GM21576 (cell line): ENCODE data around the gene KCNK10.

Experiments
- ATAC-seq: cut with Tn5 transposase; IDR thresholded peaks from one replicate; pipeline ENCODE4 v1.9.1; 2021; ENCODE audit warnings: mild to moderate bottlenecking, moderate library complexity; ENCODE audit not compliant: unreplicated experiment

KCNK10 gene

DNA sequence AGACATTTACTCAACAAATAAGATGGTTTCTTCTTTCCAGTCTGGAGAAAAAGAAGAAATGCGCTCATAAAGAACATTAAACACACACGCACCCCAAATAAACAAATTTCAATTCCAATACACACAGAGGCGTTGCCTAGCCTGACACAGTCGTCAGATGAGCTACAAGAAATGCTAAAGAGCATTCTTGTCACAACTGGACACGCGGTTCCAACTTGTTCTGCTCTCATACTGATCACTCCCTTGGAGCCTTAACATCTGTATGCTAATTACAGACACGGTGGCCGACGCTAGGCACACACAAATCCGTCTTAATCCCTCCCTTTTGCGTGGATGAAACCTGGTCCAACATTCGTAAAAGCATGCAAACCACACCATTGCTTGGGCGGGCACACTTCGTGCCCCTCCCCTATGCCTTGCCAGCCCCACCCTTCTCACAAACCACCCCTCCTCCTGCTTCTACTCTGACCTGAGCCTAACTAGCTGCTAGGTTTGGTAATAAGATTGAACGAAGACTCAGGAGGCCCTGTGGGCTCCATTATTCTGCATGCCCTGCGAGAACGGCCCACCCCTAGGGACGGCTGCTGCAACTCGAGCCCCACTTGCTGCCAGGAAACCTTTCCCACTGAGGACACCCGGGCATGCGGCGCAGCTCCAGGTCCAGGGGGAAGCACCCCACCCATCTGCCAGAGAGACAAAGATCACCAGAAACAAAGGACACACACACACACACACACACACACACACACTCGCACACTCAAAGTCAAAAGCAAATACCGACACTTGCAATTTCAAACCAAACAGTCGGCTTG lies 1.2 kb downstream of the KCNK10 start:
- ATAC-seq: no peak

DNA sequence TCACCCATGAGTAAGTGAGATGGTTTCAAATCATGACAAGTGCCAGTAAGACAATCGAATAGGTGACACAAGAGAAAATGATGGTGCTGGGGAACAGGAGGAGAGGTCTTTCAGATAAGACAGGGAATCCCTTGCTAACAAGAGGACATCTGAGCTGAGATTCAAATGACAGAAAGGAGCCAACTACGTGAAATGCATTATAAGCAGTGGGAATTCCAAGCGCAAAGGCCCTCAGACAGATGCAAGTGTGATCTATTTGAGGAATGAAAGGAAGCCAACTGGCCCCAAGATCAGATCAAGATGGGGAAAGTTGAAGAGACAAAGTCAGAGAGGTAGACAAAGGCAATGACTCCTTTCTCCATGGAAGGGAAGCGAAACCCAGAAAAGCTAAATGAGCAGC lies 4.7 kb downstream of the KCNK10 start:
- ATAC-seq: no peak

DNA sequence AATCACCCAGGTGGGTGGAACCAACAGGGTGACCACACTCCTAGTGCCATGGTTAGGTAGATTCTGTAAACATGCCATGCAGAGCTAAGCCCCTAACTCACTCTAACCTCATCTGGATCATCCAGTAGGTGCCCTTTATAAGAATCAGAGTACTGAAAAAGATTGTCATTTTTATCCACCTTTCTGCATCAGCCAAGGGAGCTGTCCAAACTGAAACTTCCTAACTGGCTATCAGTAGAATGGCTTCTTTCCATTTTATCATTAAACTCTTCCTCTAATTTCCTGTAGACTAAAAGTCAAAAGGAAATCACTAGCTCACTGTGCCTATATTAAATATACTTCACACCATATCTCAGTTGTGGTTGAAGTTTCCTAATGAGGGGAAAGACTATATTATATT lies 6.5 kb downstream of the KCNK10 start:
- no peak for ATAC-seq

DNA sequence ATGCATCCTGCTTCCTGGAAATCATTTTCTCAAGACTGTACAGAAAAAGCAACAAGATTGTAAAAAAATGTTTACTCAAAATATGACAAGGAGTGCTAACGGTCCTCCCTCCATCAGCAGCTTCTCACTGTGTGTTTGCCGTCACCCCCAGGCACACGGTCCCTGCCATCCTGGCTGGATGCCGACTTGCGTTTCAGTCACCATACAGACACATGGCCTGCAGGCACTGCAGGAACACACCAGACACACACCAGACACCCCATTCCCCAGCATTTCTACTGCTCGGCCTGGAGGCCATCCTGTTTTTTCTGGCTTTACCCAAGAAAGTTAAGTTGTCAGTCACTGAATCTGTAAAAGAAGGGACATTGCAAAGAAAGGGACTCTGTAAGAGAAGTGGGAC lies 10.8 kb downstream of the KCNK10 start:
- ATAC-seq: no peak

DNA sequence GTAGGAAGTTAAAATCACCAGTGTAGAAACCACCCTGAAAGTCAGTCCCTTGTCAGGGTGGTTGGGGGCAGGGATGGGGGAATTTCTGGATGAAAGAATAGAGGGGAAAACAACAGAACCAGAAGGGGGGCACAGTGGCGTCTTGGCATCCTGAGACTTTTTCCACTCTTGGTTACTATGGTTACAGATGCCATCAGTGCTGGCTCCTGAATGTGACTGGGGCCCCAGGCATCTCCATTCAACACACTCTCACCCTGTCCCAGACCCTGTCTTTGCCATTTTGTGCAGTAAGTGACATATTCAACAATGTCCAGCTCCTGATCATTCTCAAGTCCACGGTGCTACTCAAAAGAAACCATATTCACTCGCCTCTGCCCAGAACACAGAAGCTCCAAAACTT lies 11.3 kb downstream of the KCNK10 start:
- ATAC-seq: no peak

DNA sequence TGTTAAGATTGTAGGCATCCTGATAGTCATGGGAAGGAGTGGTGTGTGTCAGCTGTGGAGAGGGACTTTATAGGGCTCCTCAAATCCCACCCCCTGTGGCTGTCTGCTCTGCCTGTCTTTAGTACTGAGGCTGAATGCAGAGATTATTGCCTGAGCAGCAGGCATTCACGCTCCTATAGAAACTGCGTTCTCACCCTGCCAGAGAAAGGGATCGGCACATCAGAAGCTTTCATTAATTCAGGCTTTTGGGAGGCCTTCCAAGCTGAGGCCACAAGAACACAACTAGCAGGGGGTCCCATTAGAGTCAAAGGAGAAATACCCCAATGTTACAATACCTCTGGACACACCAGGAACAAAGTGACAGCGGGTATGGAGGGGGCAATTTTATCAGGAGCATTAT lies 12.6 kb downstream of the KCNK10 start:
- no peak for ATAC-seq

DNA sequence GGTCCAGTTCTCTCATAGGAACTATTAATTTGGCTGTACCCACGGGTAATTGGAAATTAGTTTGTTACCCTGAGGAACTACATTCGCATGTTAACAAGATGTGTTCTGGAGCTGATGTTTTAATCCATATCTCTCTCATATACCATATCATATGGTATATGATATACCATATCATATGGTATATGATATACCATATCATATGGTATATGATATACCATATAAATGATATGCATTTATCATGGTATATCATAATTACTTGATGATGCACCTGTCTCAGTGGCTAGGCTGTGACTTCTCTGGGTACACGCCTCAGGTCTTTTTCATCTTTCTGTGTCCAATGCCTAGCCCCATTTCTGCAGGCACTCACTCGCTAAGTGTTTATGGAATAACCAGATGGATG lies 13.0 kb downstream of the KCNK10 start:
- ATAC-seq: no peak

DNA sequence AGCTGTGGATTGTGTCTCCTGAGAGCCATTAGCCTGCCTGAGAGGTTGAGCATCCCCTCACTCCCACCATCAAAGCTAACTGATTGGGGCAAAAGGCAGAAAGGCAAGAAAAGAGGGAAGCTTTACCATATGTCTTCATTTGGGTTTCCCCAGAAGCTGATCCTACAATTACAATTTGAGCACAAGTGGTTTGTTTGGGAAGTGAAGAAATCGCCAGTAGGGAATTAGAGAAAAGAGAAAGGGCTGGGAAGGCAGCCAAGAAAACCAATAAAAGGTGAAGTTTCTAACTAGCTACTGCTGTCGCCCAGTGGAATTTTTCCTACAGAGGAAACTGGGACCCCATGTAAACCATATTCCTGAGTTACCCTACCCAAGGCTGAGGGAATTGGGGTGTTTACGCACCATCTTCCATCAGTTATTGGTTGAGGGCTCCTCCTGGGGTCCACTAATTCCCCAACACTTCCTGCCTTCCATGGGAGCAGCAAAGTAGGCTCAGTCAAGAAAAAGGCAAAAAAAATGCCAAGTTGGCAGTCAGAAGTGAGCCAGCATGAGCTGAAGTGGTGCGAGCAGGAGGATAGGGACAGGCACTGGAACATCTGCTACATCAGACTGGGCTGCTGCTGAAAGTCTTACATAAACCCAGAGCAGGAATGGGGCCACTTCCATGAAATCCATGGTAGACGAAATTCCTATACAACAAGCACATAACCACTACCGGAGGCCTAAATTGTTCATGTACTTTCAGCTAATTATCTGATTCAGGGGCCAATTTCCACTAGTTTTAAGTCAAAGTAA lies 17.3 kb downstream of the KCNK10 start:
- ATAC-seq: no peak

DNA sequence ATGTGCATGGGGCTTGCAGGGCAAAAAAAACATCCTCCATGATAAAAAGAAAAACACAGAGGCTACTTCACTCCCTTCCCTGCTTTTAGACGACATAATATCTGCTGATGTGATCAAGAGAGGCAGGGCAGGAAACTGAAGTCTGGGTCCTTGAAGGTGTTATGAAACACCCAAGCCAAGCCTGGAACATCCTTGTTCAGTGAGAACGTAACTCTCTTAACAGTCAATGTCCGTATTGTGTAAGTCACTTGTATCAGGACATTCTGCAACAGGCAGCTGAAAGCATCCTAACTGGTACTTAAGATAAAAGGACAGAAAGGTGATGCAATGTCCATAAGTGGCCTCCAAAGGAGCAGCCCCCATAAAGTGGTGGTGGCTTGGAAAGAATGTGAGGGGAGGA lies 20.0 kb downstream of the KCNK10 start:
- no peak for ATAC-seq

DNA sequence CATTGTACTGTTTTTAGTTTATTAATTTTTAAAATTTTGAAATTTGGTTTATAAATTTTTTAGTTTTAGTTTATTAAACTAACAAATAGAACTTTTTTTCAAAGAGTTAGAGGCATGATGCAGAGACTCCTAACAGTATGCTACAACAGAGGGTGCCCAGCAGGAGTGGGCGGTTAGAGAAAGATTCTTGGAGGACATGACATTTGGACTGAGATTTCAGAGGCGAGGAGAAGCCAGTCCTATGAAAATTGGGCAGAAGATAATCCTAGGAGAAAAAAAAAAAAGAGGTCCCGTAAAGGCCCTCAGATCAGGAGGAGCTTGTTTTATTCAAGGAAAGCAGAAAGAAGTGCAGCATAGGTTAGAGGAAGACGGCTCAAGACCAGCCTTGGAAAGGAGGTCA lies 21.7 kb downstream of the KCNK10 start:
- ATAC-seq: no peak

DNA sequence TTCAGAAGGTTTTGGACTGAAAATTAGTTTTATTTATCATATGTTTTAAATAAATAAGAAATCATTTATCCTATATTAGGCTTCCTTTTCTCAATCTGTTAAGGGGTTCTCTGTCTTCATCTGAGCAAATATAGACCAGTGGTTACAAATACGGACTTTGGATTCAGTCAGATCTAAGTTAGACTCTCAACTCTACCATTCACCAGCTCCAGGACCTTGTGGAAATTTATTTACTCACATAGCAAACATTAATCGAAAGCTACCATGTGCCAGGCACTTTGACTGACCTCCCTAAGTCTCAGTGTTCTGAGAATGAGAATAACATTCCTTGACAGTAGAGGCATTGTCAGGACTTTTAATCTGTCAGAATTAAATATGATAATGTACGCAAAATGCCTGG lies 22.3 kb downstream of the KCNK10 start:
- ATAC-seq: no peak

DNA sequence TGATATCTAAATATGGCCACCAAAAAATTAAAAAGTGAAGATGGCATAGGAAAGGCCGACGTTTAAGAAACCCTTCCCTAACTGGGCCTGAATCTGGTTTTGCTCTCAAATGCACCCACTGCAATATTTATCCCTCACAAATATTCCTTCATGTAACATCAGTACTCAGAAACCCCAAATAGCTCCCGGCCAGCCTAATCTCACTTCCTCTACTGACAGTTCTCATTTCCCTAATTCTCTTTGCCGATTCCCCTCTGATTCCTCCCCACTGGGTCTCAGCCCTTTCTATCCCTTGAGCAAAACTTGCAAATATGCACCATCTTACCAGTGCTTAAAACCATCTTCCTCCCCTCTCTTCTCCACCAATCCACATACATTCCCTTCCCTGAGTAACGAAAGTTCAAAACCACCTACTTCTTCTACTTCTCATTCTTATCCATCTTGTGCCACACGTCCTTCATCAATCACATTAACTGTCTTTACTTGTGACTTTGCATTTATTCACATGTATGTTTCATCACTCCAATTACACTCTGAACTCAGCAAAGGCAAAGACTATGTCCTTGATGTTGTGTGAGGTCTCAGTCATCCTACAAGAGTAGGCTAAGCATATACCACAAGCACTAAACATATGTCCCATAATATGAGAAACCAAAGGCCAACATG lies 23.1 kb downstream of the KCNK10 start:
- no peak for ATAC-seq

DNA sequence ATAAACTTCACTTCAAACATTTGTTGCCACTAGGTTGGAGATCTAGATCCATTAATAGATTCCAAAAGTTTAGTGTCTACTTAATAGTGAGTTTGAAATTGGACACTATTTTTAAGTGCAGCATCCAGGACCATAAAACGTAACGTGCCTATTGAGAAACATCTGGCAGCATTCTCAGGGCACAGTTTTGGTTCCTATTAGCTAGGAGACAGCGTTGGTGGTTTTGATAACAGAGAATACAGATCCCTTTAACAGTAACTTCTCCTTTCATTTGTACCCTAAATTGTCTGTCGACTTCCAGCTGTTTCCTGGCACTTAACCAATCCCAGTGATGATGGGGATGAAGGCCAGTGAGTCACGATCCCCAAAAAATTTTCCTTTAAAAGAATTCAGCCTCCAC lies 25.8 kb downstream of the KCNK10 start:
- ATAC-seq: no peak

DNA sequence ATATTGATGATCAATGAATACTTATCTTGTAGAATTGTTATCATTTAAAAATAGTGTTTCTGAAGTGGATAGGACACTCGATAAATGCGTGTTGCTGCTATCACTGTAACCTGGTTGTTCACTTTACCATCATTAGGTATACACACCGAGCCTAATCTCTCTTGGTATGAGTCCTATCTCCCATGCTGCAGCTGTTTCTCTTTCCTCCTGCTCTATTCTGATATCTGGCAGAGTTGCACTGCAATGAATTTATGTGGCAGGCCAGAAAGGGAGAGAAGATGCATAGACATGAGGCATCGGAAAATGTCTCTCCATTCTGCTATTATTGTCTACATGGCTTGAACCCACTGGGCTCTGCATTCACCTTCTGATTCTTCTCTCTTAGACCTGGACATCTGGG lies 26.7 kb downstream of the KCNK10 start:
- no peak for ATAC-seq

DNA sequence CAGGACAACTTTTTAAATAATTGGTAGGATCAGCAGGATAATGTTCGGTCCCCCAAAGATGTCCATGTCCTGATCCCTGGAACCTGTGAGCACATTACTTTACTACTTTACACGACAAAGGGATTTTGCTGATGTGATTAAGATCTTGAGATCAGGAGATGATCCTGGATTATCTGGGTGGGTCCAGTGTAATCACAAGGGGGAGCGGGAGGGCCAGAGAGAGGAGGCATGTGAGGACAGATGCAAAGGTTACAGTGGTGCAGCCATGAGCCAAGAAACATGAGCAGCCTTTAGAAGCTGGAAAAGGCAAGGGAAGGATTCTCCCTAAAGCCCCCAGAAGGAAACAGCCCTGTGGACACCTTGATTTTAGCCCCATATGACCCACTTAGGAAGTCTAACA lies 33.1 kb downstream of the KCNK10 start:
- no peak for ATAC-seq

DNA sequence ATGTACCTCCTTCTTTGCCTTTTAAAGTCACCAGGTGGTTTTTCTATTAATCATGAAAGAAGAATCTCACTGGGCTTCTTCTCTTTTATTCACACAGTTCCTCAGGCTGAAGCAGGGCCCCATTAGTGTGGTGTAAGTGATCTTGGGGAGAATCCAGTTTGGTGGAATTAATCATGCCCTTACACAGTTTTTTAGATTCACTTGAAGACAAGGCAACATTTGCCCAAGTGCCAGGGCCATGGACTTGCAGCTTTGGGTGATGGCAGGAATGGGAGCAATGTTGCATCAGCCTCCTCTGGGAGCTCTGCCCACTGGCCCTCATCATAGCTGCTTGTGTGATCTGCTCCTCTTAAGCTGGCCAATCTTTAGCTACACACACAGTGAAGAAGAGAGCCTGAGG lies 33.8 kb downstream of the KCNK10 start:
- no peak for ATAC-seq

DNA sequence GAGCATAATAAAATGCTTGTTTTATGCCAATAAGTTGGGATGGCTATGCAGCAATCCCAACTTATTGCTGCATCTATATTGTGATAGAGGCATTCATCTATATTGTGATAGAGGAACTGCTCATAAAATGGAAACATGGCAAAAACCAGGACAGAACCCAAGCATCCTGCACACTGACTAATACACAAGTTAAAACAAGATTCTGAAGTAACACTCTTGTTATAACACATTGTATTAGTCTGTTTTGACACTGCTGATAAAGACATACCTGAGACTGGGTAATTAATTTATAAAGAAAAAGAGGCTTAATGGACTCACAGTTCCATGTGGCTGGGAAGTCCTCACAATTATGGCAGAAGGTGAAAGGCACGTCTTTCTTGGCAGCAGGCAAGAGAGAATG lies 36.8 kb downstream of the KCNK10 start:
- no peak for ATAC-seq

DNA sequence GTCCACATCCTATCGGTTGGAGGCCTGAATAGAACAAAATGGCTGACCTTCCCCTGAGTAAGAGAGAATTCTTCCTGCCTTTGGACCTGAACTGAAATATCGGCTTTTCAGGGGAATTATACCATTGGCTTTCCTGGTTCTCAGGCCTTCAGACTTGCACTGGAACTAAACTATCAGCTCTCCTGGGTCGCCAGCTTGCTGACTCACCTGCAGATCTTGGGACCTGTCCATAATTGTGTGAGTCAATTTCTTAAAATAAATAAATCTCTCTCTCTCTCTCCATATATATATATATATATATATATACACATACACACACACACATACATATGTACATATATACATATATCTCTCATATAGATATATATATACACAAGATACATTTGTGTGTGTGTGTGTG lies 41.6 kb downstream of the KCNK10 start:
- ATAC-seq: no peak

DNA sequence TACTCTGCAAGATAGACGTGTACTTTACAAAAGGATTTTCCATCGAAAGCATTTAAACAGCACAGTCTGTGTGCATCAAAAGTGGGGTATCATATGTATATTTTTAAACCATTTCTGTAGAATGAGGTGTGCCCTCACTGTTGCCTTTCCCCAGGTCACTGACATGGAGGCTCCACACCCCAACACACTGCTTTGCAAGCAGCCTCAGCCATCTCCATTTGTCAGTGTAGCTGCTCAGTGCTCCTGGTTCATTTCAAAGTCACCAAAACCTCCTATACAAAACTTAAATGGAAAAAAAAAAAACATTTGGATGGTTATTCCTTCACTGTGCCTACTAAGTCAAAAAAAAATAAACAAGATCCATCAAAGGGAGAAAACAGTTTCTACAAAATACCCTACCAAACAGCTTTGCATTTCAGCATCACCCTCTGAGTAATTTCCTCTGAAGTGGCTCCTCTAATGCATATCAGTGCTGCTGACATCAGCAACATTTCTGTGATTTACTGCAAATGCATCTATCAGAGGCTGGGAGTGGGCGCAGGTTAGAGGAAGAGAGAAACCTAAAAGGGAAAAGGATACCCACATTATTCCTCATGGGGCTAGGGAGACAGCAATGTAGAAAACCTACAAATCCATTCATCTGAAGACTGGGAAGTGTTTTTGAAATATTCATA lies 46.0 kb downstream of the KCNK10 start:
- no peak for ATAC-seq

DNA sequence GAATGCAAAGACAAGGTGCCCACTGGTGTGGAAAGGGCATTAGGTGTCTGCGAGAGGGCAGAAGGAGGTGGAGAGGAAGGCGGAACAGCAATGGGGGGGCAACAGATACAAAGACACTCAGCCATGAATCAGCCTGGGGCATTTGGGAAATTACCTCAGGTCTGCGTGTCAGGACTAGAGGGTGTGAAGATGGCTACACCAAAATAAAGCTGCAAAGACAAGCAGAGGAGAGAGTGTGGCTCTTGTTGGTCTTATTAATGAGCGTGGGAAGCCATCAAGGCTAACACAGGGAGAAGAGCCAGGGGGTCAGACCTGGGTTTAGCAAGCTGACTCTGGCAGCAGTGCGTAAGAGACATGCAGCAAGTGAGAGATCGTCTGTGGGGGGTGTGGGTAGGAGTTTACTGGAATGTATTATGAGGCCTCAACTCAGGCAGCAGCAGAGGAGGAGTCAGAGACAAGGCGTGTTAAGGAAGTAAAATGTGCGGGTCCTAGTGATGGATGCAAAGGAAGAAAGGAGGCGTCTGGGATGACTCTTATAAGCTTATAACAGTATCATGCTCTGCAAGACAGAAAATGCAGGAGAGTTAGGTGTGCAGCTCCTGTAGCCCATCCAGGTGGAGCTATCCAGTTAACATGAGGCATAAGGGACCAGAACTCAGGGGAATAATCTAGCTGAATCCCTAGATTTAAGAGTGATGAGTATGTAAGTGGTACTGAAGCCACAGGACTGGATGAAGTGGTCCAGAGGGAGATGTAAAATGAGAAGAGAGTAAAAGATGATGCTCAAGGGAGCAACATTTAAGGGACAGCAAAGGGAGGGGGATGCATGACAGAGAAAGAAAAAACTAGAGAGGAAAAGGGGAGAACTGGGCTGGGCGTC lies 50.4 kb downstream of the KCNK10 start:
- ATAC-seq: no peak
